VCaP (cell line): Measurements from ENCODE around the gene POLL.

ENCODE experiments used
- H3K27ac ChIP-seq: fragments of 450-650 bp; 2 replicates; pipeline ENCODE4 v1.5.1; 2017
- TF ChIP-seq, protein P1 (sequence below): fragments of 450-650 bp; conservative IDR thresholded peaks from 2 replicates; pipeline ENCODE4 v1.5.1; 2017; ENCODE audit warnings: mild to moderate bottlenecking, moderate library complexity

Gene POLL

DNA sequence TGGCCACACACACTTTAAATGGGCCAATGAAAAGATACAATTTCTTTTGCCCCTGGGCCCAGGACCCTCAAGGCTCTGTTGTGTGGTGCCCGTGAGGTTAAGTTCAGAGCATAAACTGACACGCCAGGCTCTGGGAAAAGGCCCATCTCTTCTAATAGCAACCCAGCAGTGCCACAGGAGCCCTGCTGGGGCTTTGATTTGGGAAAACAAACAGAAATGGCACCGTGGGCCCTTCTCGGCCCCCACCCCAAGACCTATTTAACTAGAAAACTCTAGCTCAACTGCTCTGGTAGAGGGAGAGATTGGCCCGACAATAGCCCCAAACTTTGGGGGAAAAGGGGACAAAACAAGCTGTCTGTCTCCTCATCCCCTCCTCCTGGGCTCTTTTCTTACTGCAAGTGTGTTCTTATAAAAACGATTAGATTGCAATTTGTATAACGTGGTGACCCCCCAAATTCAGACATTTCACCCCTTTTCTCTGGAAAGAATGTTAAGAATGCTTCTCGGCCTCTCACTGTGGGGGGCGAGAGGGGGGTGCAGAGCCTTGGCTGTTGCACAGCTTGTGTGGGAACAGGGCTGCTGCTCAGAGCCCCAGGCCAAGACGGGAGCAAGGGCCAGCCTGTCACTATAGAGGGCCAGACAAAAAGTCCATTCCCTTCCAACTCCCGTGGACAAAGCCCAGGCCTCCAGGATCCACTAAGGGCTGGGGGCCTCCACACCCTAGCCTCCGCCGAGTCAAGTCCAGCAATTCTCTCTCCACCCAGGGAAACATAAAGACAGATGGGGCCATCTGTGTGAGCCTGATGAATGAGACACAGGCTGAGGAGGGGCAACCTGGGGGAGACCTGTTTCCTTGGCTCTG is 26.8 kb upstream of the POLL start:
- TF ChIP-seq, protein P1, sequence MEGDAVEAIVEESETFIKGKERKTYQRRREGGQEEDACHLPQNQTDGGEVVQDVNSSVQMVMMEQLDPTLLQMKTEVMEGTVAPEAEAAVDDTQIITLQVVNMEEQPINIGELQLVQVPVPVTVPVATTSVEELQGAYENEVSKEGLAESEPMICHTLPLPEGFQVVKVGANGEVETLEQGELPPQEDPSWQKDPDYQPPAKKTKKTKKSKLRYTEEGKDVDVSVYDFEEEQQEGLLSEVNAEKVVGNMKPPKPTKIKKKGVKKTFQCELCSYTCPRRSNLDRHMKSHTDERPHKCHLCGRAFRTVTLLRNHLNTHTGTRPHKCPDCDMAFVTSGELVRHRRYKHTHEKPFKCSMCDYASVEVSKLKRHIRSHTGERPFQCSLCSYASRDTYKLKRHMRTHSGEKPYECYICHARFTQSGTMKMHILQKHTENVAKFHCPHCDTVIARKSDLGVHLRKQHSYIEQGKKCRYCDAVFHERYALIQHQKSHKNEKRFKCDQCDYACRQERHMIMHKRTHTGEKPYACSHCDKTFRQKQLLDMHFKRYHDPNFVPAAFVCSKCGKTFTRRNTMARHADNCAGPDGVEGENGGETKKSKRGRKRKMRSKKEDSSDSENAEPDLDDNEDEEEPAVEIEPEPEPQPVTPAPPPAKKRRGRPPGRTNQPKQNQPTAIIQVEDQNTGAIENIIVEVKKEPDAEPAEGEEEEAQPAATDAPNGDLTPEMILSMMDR, result no peak
- H3K27ac ChIP-seq, result no peak overlapping the region; the same call in 1 of the 2 replicates

- TF ChIP-seq, protein P1, result no peak
- no peak overlapping the region for H3K27ac ChIP-seq
Observed at GRCh38 chr10:101613646-101614045, 25.6 kb upstream of the POLL start.

- TF ChIP-seq, protein P1, result no peak
- H3K27ac ChIP-seq, result no peak overlapping the region
Observed at GRCh38 chr10:101612872-101613271, 24.8 kb upstream of the POLL start.

- no peak overlapping the region for H3K27ac ChIP-seq
Observed at GRCh38 chr10:101612086-101612485, 24.0 kb upstream of the POLL start.

GRCh38 chr10:101611096-101611905 is 23.2 kb upstream of the POLL start:
- no peak overlapping the region for H3K27ac ChIP-seq

More at GRCh38 chr10:101612086-101612485, 24.0 kb upstream of the POLL start:
- TF ChIP-seq, protein P1, result no peak

GRCh38 chr10:101609481-101609880 is 21.4 kb upstream of the POLL start:
- TF ChIP-seq, protein P1, result no peak

More at GRCh38 chr10:101611096-101611905, 23.2 kb upstream of the POLL start:
- TF ChIP-seq, protein P1, result no peak

GRCh38 chr10:101607124-101607523 is 19.1 kb upstream of the POLL start:
- TF ChIP-seq, protein P1, result no peak

More at GRCh38 chr10:101609481-101609880, 21.4 kb upstream of the POLL start:
- H3K27ac ChIP-seq, result no peak overlapping the region

More at GRCh38 chr10:101607124-101607523, 19.1 kb upstream of the POLL start:
- H3K27ac ChIP-seq, result no peak overlapping the region
